Myocyte (in vitro differentiated cells): ENCODE measurements around the gene RPL27. TPM values are rescaled to one million over a fixed set of nuclear protein-coding genes. Genes with fewer than 3 reads are reported as not detected.
"Not testable (repeated sequence)": the region's sequence is repeated elsewhere in the genome, so short reads cannot be mapped to it uniquely, and the experiment has no call there.

Experiments used
- DNase-seq: peaks from one replicate; pipeline ENCODE4 v3.0.0-alpha.2; 2012; ENCODE audit warnings: low read depth
- polyA plus RNA-seq: library from polyadenylated mRNA; unstranded; fragments of >200 nt; gene quantifications from one replicate; pipeline ENCODE4 v1.2.1, GENCODE V29; 2012; ENCODE audit warnings: missing spikeins
- total RNA-seq: library from RNA; depleted of rRNA; stranded (reverse); fragments of >200 nt; gene quantifications from 2 replicates; pipeline ENCODE4 v1.2.3, GENCODE V29; 2014

RPL27 gene
- total RNA-seq = 1,015 and 1,025 TPM in 2 replicates
- polyA plus RNA-seq = 3,112 TPM

- peak; percentile 100 for DNase-seq
These were observed at the start of gene RPL27 for GRCh38 chr17:42997984-42998938. Gene RPL27 (plus strand): TSS chr17:42998419. CDS start chr17:42998751, 332 bp downstream.

GRCh38 chr17:42950044-42950783, 48.0 kb upstream of the RPL27 start:
- DNase-seq = peak; percentile 10

GRCh38 chr17:42953669-42954068, 44.5 kb upstream of the RPL27 start:
- no peak for DNase-seq

GRCh38 chr17:42964161-42964932, 33.9 kb upstream of the RPL27 start, which contains the start of gene AARSD1:
Gene AARSD1 (minus strand): TSS chr17:42964454. CDS start chr17:42964440, 14 bp downstream.
- DNase-seq = peak; percentile 93

GRCh38 chr17:42967925-42968324, 30.3 kb upstream of the RPL27 start:
- no peak for DNase-seq

GRCh38 chr17:42969001-42969581, 29.1 kb upstream of the RPL27 start:
- DNase-seq = no peak

- no peak for DNase-seq
These were observed 26.6 kb upstream of the RPL27 start for GRCh38 chr17:42971589-42971988.

GRCh38 chr17:42973323-42973722, 24.9 kb upstream of the RPL27 start:
- DNase-seq = not testable (repeated sequence)

GRCh38 chr17:42975265-42975664, 23.0 kb upstream of the RPL27 start:
- no peak for DNase-seq

- DNase-seq = not testable (repeated sequence)
These were observed 22.5 kb upstream of the RPL27 start for GRCh38 chr17:42975701-42976100.

- peak; percentile 95 for DNase-seq
These were observed 18.5 kb upstream of the RPL27 start, which contains the start of gene PTGES3L for GRCh38 chr17:42979511-42980273. Gene PTGES3L (minus strand): TSS chr17:42980080. CDS start chr17:42980053, 27 bp downstream.

- peak; percentile 94 for DNase-seq
These were observed 17.9 kb upstream of the RPL27 start, which contains the start of gene RUNDC1 for GRCh38 chr17:42980274-42980765. Gene RUNDC1 (plus strand): TSS chr17:42980565. CDS start chr17:42980577, 12 bp downstream.

GRCh38 chr17:42980766-42981397, 17.3 kb upstream of the RPL27 start:
- DNase-seq = peak; percentile 32

GRCh38 chr17:42982266-42982665, 16.0 kb upstream of the RPL27 start:
- no peak for DNase-seq

- no peak for DNase-seq
These were observed 13.0 kb upstream of the RPL27 start for GRCh38 chr17:42985225-42985624.

- DNase-seq = no peak
These were observed 9.1 kb upstream of the RPL27 start for GRCh38 chr17:42989141-42989540.

- DNase-seq = no peak
These were observed 8.2 kb upstream of the RPL27 start for GRCh38 chr17:42989726-42990652.

- DNase-seq = no peak
These were observed 6.7 kb upstream of the RPL27 start for GRCh38 chr17:42991471-42991870.
